Neural cell (in vitro differentiated cells): ENCODE measurements around the gene SCD.

Source experiments
- MXI1 ChIP-seq: fragments of 450-650 bp; conservative IDR thresholded peaks from 2 replicates; pipeline ENCODE4 v1.6.1; 2014; ENCODE audit warnings: antibody characterized with exemption, mild to moderate bottlenecking; ENCODE audit not compliant: poor library complexity, severe bottlenecking
- POLR2AphosphoS5 ChIP-seq: IDR thresholded peaks from 2 replicates; pipeline ENCODE4 v1.6.1; 2012
- TAF1 ChIP-seq: IDR thresholded peaks from 2 replicates; pipeline ENCODE4 v1.6.1; 2012; ENCODE audit warnings: low read depth
- TF ChIP-seq, protein P1 (sequence below): fragments of 450-650 bp; IDR thresholded peaks from 2 replicates; pipeline ENCODE4 v1.5.1; 2014; ENCODE audit warnings: antibody characterized with exemption, mild to moderate bottlenecking, moderate library complexity; ENCODE audit not compliant: poor library complexity, severe bottlenecking

- TF ChIP-seq, protein P1, sequence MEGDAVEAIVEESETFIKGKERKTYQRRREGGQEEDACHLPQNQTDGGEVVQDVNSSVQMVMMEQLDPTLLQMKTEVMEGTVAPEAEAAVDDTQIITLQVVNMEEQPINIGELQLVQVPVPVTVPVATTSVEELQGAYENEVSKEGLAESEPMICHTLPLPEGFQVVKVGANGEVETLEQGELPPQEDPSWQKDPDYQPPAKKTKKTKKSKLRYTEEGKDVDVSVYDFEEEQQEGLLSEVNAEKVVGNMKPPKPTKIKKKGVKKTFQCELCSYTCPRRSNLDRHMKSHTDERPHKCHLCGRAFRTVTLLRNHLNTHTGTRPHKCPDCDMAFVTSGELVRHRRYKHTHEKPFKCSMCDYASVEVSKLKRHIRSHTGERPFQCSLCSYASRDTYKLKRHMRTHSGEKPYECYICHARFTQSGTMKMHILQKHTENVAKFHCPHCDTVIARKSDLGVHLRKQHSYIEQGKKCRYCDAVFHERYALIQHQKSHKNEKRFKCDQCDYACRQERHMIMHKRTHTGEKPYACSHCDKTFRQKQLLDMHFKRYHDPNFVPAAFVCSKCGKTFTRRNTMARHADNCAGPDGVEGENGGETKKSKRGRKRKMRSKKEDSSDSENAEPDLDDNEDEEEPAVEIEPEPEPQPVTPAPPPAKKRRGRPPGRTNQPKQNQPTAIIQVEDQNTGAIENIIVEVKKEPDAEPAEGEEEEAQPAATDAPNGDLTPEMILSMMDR: no peak
- TF ChIP-seq TAF1: no peak
- no peak for TF ChIP-seq POLR2AphosphoS5
- TF ChIP-seq MXI1: no peak
These were observed 13.9 kb upstream of the SCD start for GRCh38 chr10:100333106-100333505.
